ENCODE measurements around the gene C9orf50.

The C9orf50 gene

GRCh38 chr9:129574911-129575585 lies 45.9 kb downstream of the C9orf50 start:
- no peaks in the 10 kb centered on the region for H3K9me3 ChIP-seq (ENCODE audit: control insufficient read depth, low read length)
- H3K27ac ChIP-seq (ENCODE audit: low read depth, low read length, severe bottlenecking) = peak overlapping the region; percentile 23
- no peaks in the 10 kb centered on the region for H3K36me3 ChIP-seq (ENCODE audit: control insufficient read depth, insufficient read depth, low read length)
- H3K4me1 ChIP-seq (ENCODE audit: control insufficient read depth, insufficient read depth, low read length, poor library complexity, severe bottlenecking) = peaks cover 31% of the 10 kb centered on the region
- WGBS, 2 experiments (ENCODE audit: insufficient coverage in 2 of 2) = 94 to 95% methylated on average over 11 to 13 of the region's 13 CpGs
- H3K4me3 ChIP-seq (ENCODE audit: extremely low read depth, insufficient read depth, low read length, poor library complexity, severe bottlenecking) = no peak overlapping the region

- WGBS, 2 experiments (ENCODE audit: insufficient coverage in 2 of 2) = 100% methylated on average over 1 to 3 of the region's 5 CpGs
Measured at GRCh38 chr9:129573977-129574376, 46.9 kb downstream of the C9orf50 start.

GRCh38 chr9:129572517-129572916 lies 48.4 kb downstream of the C9orf50 start:
- H3K27ac ChIP-seq (ENCODE audit: low read depth, low read length, severe bottlenecking) = no peak overlapping the region
- 85 to 89% methylated on average over 9 to 10 of the region's 10 CpGs for WGBS, 2 experiments (ENCODE audit: insufficient coverage in 2 of 2)
- H3K4me1 ChIP-seq (ENCODE audit: control insufficient read depth, insufficient read depth, low read length, poor library complexity, severe bottlenecking) = peaks cover 45% of the 10 kb centered on the region
- H3K4me3 ChIP-seq (ENCODE audit: extremely low read depth, insufficient read depth, low read length, poor library complexity, severe bottlenecking) = no peak overlapping the region
- no peaks in the 10 kb centered on the region for H3K36me3 ChIP-seq (ENCODE audit: control insufficient read depth, insufficient read depth, low read length)
- no peaks in the 10 kb centered on the region for H3K9me3 ChIP-seq (ENCODE audit: control insufficient read depth, low read length)

More at GRCh38 chr9:129573977-129574376, 46.9 kb downstream of the C9orf50 start:
- H3K9me3 ChIP-seq (ENCODE audit: control insufficient read depth, low read length) = no peaks in the 10 kb centered on the region
- H3K36me3 ChIP-seq (ENCODE audit: control insufficient read depth, insufficient read depth, low read length) = no peaks in the 10 kb centered on the region
- peaks cover 38% of the 10 kb centered on the region for H3K4me1 ChIP-seq (ENCODE audit: control insufficient read depth, insufficient read depth, low read length, poor library complexity, severe bottlenecking)
- H3K4me3 ChIP-seq (ENCODE audit: extremely low read depth, insufficient read depth, low read length, poor library complexity, severe bottlenecking) = no peak overlapping the region
- H3K27ac ChIP-seq (ENCODE audit: low read depth, low read length, severe bottlenecking) = no peak overlapping the region

GRCh38 chr9:129572052-129572425 lies 48.9 kb downstream of the C9orf50 start:
- H3K4me1 ChIP-seq (ENCODE audit: control insufficient read depth, insufficient read depth, low read length, poor library complexity, severe bottlenecking) = peaks cover 43% of the 10 kb centered on the region
- no peak overlapping the region for H3K27ac ChIP-seq (ENCODE audit: low read depth, low read length, severe bottlenecking)
- no peak overlapping the region for H3K4me3 ChIP-seq (ENCODE audit: extremely low read depth, insufficient read depth, low read length, poor library complexity, severe bottlenecking)
- no peaks in the 10 kb centered on the region for H3K36me3 ChIP-seq (ENCODE audit: control insufficient read depth, insufficient read depth, low read length)
- 98 to 99% methylated on average over 6 to 7 of the region's 7 CpGs for WGBS, 2 experiments (ENCODE audit: insufficient coverage in 2 of 2)
- H3K9me3 ChIP-seq (ENCODE audit: control insufficient read depth, low read length) = no peaks in the 10 kb centered on the region

- peak overlapping the region; percentile 75 for H3K27ac ChIP-seq (ENCODE audit: low read depth, low read length, severe bottlenecking)
Measured at GRCh38 chr9:129571298-129572051, 49.4 kb downstream of the C9orf50 start.

GRCh38 chr9:129570450-129571297 lies 50.2 kb downstream of the C9orf50 start:
- no peaks in the 10 kb centered on the region for H3K36me3 ChIP-seq (ENCODE audit: control insufficient read depth, insufficient read depth, low read length)
- no peak overlapping the region for H3K4me3 ChIP-seq (ENCODE audit: extremely low read depth, insufficient read depth, low read length, poor library complexity, severe bottlenecking)
- 30 to 48% methylated on average over 2 to 4 of the region's 14 CpGs for WGBS, 2 experiments (ENCODE audit: insufficient coverage in 2 of 2)
- H3K27ac ChIP-seq (ENCODE audit: low read depth, low read length, severe bottlenecking) = peak overlapping the region; percentile 75
- peaks cover 29% of the 10 kb centered on the region for H3K4me1 ChIP-seq (ENCODE audit: control insufficient read depth, insufficient read depth, low read length, poor library complexity, severe bottlenecking)
- no peaks in the 10 kb centered on the region for H3K9me3 ChIP-seq (ENCODE audit: control insufficient read depth, low read length)

More at GRCh38 chr9:129571298-129572051, 49.4 kb downstream of the C9orf50 start:
- no peak overlapping the region for H3K4me3 ChIP-seq (ENCODE audit: extremely low read depth, insufficient read depth, low read length, poor library complexity, severe bottlenecking)
- no peaks in the 10 kb centered on the region for H3K9me3 ChIP-seq (ENCODE audit: control insufficient read depth, low read length)
- no peaks in the 10 kb centered on the region for H3K36me3 ChIP-seq (ENCODE audit: control insufficient read depth, insufficient read depth, low read length)
- 92 to 96% methylated on average over 12 to 13 of the region's 13 CpGs for WGBS, 2 experiments (ENCODE audit: insufficient coverage in 2 of 2)
- H3K4me1 ChIP-seq (ENCODE audit: control insufficient read depth, insufficient read depth, low read length, poor library complexity, severe bottlenecking) = peaks cover 37% of the 10 kb centered on the region

GRCh38 chr9:129569502-129570449 lies 51.1 kb downstream of the C9orf50 start:
- Histone ChIP-seq H3K4me3 (ENCODE audit: extremely low read depth, insufficient read depth, low read length, poor library complexity, severe bottlenecking) (peak overlapping the region; percentile 25), H3K36me3 (ENCODE audit: control insufficient read depth, insufficient read depth, low read length) (no peaks in the 10 kb centered on the region), H3K9me3 (ENCODE audit: control insufficient read depth, low read length) (no peaks in the 10 kb centered on the region), H3K27ac (ENCODE audit: low read depth, low read length, severe bottlenecking) (peak overlapping the region; percentile 75), H3K4me1 (ENCODE audit: control insufficient read depth, insufficient read depth, low read length, poor library complexity, severe bottlenecking) (peaks cover 25% of the 10 kb centered on the region)
- 73 to 83% methylated on average over 5 to 9 of the region's 9 CpGs for WGBS, 2 experiments (ENCODE audit: insufficient coverage in 2 of 2)

- peak overlapping the region; percentile 62 for H3K27ac ChIP-seq (ENCODE audit: low read depth, low read length, severe bottlenecking)
- WGBS, 2 experiments (ENCODE audit: insufficient coverage in 2 of 2) = 4% methylated on average over 33 to 45 of the region's 92 CpGs
- peaks cover 25% of the 10 kb centered on the region for H3K4me1 ChIP-seq (ENCODE audit: control insufficient read depth, insufficient read depth, low read length, poor library complexity, severe bottlenecking)
- H3K9me3 ChIP-seq (ENCODE audit: control insufficient read depth, low read length) = no peaks in the 10 kb centered on the region
- peak overlapping the region; percentile 42 for H3K4me3 ChIP-seq (ENCODE audit: extremely low read depth, insufficient read depth, low read length, poor library complexity, severe bottlenecking)
- H3K36me3 ChIP-seq (ENCODE audit: control insufficient read depth, insufficient read depth, low read length) = no peaks in the 10 kb centered on the region
Measured at GRCh38 chr9:129568560-129569501, 52.1 kb downstream of the C9orf50 start.

GRCh38 chr9:129567842-129568559 lies 52.9 kb downstream of the C9orf50 start:
- WGBS, 2 experiments (ENCODE audit: insufficient coverage in 2 of 2) = 3 to 5% methylated on average over 21 to 23 of the region's 27 CpGs
- peaks cover 25% of the 10 kb centered on the region for H3K4me1 ChIP-seq (ENCODE audit: control insufficient read depth, insufficient read depth, low read length, poor library complexity, severe bottlenecking)
- peak overlapping the region; percentile 42 for H3K4me3 ChIP-seq (ENCODE audit: extremely low read depth, insufficient read depth, low read length, poor library complexity, severe bottlenecking)
- H3K36me3 ChIP-seq (ENCODE audit: control insufficient read depth, insufficient read depth, low read length) = no peaks in the 10 kb centered on the region
- no peaks in the 10 kb centered on the region for H3K9me3 ChIP-seq (ENCODE audit: control insufficient read depth, low read length)
- peak overlapping the region; percentile 62 for H3K27ac ChIP-seq (ENCODE audit: low read depth, low read length, severe bottlenecking)
